ENCODE data around the gene TRPC6.
"Not testable (repeated sequence)": the region's sequence is repeated elsewhere in the genome, so short reads cannot be mapped to it uniquely, and the experiment has no call there.

The TRPC6 gene

GRCh38 chr11:101446238-101446637, 137.6 kb downstream of the TRPC6 start:
- DNase-seq: no peak

DNA sequence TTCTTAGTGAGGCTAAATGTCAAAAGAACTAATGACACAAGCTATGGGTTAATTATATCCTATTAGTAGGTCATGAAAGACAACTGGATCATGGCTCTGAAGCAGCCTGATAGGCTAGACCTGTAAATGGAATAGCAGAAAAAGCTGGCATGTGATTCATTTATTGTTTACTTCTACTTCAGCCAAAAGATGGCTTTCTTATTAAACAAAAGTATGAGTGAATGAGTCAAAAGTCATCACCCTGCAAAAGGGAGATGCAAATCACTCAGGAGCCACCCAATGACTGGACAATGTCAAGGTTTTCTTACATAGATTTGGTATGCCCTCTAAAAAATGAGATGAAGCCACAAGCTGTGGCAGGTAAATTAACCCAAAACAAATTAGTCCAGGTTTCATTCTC, 138.0 kb downstream of the TRPC6 start:
- DNase-seq: no peak

DNA sequence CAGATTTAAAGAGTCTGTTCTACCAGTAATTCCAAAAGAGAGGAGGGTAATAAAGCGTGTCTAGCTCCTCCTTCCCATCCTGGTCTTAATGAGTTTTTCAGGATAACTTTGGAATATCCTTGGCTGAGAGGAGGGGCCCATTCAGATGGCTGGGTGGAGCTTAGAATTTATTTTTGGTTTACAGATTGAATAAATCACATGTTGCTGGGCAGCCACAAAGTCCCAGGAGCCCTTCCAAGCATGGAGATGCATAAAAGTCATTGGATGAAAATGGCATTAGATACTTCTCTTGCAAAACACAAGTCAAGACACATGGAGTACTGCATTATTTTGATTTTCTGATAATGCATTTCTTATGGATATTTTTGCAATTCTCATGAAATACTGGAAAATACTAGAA, 139.0 kb downstream of the TRPC6 start:
- DNase-seq: no peak

GRCh38 chr11:101444164-101444563, 139.6 kb downstream of the TRPC6 start:
- DNase-seq: no peak

DNA sequence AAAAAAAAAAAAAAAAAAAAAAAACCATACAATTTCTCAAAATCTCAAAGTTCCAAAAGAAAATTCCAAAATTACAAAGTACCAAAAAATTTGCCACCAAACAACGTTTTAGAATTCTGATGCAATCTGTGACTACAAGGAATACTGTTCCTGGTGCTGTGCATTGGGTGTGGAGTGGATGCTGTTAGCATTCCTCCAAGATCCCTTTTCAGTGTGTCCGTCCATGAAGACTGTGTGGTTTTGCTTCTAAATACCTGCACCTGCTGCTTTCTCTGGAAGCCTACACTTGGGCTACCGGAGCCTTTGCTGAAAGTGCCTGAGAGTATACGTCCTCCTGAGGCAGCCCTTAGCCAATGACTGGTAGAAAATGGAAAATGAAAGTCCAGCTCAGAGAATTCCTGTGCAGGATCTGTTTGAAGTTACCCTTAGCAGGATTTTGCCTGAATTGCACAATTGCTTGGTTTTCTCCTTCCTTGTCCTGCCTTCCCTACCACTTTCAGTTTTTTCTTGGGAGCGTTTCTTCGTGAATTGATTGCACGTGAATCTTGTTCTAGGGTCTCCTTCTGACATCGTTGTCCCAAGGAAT, 140.8 kb downstream of the TRPC6 start:
- no peak for DNase-seq

DNA sequence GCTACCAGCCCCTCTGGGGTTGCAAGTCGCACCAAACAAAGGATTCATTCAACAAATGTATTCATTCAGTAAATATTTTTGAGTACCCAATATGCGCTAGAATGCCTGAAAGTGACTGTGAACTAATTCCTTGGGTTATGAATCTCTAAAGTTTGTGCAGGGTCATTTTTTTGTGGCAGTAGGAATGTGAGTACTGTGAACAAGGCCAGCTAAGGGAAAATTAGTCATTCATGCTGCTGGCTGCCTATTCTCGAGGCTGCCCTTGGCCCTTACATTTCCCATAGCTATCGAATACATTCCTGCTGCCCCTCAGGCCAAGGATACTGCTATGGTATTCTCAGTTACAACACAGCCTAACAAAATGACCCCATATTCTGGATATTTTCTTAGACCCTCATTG, 141.6 kb downstream of the TRPC6 start:
- no peak for DNase-seq

GRCh38 chr11:101441747-101442146, 142.1 kb downstream of the TRPC6 start:
- DNase-seq: no peak

DNA sequence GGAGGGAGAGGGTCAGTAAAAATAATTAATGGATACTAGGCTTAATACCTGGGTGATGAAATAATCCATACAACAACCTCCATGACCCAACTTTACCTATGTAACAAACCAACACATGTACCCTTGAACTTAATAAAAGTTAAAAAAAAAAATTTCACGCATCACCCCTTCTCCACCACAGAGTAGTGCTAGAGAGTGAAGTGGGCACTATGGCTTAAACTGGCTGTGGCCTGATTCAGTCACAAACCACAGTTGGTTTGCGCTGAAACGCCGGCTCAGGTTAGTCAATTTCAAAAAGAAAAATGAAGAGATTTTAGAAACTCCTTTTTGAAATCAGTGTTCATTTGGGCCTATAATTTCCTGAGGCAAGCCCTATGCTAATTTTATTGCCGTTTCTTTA, 144.3 kb downstream of the TRPC6 start:
- DNase-seq: no peak

DNA sequence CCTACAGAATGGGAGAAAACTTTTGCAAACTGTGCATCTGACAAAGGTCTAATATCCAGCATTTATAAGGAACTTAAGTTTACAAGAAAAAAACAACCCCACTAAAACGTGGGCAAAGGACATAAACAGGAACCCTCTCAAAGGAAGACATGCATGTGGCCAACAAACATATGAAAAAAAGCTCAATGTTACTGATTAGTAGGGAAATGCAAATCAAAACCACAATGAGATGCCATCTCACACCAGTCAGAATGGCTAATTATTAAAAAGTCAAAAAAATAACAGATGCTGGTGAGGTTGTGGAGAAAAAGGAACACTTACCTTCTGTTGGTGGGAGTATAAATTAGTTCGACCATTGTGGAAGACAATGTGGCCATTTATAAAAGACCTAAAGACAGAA, 145.1 kb downstream of the TRPC6 start:
- DNase-seq: not testable (repeated sequence)

DNA sequence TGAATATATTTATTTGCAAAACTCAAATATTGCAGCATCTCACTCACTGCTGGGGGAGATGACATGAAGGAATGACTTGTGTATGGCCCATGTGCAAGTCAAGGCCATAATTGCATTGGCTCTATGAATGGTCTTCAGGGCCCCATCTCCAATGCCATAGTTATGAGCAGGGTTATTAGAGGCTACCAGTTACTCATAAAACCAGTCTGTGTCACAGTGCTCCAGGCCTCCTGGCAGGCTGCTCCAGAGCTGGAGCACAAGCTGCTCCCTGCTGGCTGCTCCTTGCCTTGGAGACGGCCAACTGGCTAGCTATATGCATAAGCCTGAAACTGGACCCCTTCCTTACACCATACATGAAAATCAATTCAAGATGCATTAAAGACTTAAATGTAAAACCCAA, 145.7 kb downstream of the TRPC6 start:
- DNase-seq: no peak

- peak; percentile 40 for DNase-seq
These were observed 147.2 kb downstream of the TRPC6 start for GRCh38 chr11:101436511-101437142.

- DNase-seq: no peak
These were observed 148.3 kb downstream of the TRPC6 start for GRCh38 chr11:101435408-101435973.

DNA sequence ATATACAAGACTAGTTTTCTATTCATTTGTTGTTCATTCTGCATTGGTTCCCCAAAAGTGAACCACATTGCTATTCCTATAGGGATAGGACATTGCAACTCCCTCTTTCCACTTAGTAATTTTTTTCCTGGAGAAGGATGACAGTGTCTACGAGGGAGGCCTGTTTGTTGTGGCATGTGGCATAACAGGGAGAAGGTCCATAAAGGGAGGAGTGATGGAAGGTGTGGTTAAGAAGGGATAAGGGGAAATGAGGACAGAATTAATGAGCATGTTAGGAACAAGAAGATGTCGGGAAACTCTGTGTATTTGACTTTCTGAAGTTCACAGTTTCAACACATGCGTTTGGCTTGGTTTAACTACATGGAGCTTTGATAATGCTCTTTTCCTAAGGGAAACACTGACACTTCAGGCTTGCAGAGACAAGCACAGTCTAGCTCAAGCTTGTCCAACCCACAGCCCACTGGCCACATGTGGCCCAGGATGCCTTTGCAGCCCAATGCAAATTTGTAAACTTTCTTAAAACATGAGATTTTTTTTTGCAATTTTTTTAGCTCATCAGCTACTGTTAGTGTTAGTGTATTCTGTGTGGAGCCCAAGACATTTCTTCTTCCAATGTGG, 149.7 kb downstream of the TRPC6 start:
- no peak for DNase-seq

GRCh38 chr11:101433151-101433550, 150.7 kb downstream of the TRPC6 start:
- DNase-seq: no peak

GRCh38 chr11:101429703-101430540, 153.9 kb downstream of the TRPC6 start:
- no peak for DNase-seq

DNA sequence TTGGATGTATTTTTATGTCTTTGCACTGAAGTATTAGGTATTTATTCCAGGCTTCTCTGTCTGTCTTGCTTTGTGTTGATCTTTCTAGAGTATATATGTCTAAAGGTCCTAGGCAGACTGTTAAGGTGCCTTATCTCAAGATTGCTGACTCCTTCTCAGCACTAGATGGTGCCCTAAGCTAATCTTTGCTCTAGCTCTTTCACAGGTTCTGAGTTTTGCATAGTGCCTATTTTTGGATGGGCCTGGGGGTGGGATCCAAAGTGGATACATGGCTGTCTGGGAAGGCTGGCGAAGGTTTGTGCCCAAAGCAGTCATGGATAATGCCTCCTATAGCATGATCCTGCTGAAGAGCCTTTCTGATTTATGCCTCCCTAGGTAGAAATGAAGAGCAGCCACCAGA, 154.9 kb downstream of the TRPC6 start:
- DNase-seq: no peak

DNA sequence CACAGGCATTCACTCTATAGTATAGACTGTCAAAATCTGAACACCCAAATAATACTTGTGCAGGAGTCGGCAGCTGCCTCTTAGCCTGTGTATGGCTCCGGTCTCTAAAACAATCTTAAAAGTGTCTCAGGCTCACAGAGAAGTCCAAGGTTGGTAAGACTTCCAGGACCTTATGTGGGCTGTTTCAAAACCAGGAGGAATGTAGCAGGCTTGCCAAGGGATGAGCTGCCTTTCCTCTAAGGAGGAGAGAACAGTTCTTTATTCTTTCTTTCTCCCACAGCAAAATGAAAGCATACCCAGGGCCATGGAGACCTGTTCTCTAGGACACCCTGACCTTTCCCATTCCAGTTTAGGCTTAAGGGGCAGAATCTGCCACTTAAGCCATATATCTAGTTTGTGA, 176.5 kb downstream of the TRPC6 start:
- no peak for DNase-seq

Measured in NCI-H748 treated with DMSO at 0.1 percent for 48 hours (cell line).